Measurements from ENCODE around the gene BAZ1B.

GRCh38 chr7:73567846-73568685 lies 46.0 kb upstream of the BAZ1B start:
- TF ChIP-seq EZH2phosphoT487 (conservative IDR thresholded peaks at IDR 0.05; ENCODE audit: low read length) (no peak), CTCF (IDR thresholded peaks at IDR 0.05; ENCODE audit: insufficient read depth, low read length, poor library complexity, severe bottlenecking) (no peak)

All from SU-DHL-6 (cell line).